IPS DF 4.7 (cell line): ENCODE results near the gene CDH4.

Experiments
- DNase-seq: peaks from one replicate; pipeline ENCODE4 v3.0.0-alpha.2; 2013; ENCODE audit warnings: low spot score; ENCODE audit errors: extremely low read depth

The CDH4 gene

DNA sequence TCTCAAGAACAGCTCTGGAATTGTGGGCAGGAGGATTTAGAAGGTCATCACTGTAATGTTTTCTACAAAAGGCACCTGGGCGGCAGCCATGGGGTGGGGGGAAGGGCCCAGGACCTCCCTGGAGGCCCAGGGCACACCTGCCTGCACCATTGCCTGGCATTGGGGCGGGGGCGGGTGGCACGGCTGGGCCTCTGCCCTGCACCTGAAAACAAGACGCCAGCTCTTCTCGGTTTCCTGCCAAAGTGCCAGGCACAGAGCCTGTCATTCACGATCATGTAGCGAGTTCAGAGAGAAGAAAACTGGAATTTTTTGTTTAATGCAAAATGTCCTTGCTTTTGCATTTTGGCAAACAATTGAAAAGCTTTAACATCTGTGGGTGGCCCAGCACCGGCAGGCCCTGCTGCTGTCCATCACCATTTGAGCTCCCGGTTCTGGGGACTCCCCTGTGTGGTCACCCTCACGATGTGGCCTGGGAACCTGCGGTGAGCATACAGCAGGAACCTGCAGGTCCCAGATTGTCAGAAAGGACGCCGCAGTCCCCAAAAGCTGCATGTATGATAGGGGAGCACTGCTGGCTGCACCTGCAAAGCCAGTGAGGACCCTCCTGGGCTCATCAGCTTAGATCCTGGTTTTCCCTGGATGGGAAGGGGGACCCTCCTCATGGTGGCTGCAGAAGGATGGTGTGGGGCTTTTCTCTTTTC, 262.9 kb downstream of the CDH4 start:
- no peak for DNase-seq

DNA sequence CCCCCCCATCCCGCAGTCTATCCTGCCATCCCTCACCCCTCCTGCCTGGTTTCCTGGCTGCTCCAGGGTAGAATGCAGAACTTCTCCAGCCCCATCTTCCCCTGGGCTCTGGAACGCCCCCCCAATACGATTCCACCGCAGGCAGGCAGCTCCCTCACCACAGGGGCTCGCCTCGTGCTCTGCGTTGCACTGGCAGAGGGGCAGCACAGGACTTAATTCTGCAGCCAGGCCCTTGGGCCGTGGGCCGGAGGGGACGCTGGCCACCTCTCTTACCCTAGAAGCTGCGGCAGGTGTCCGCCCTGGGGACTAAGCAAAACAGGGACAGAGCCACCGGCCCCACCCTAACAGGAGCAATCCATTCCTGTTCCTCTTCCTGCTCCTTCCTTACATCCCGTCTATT, 263.9 kb downstream of the CDH4 start:
- no peak for DNase-seq

DNA sequence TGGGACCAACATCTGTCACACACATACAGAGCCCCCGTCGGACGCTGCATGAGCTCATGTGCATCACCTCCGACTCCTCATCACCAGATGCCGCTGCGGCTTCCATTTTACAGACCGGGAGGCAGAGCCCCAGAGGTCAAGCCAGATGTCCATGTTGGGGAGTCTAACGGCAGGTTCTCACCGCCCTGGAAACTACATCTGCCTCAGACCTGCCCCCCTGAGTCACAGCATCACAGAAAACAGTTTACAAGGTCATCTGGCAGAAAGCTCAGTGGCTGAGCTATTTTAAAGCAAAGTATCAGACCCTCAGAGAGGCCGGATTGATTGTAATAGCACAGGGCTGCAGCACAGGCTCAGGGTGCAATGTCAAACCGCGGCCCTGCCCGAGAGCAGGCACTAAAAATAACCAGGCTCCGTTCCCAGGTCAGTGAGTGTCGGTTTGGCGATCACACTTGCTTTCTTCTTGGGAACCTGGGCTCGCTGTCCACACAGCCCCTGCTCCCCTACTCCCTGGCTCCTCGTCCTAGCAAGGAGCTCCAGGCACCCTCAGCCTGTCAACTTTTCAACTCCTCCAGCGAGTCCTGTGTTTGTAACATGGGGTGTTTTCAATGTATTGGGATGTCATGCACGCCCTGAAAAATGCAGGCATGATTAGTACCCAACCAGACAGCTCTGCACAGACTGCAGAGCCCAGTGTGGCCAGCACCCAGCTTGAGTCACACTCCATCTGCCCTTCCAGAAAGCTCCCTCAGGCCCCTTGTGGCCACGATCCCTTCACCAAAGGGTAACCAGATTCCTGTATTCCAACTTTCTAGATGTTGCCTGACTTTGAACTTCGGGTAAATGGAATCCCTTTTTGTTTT, 264.5 kb downstream of the CDH4 start:
- DNase-seq: no peak

DNA sequence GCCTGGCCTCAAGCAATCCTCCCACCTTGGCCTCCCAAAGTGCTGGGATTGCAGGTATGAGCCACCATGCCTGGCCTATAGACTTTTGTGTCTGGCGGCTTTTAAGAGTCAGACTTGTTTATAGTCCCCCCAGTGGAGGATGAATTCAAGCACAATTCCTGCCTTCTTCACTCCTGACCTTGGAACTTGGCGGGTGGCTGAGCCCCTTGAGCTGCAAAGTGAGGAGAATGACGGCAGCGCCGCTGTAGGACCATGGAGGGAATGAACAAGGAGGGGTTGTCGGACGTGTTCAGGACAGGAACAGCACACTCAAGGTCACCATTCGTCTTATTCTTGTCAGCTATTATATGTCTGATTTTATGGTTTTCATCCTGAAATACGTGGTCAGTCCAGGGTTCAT, 265.4 kb downstream of the CDH4 start:
- no peak for DNase-seq

GRCh38 chr20:61518424-61518951, 266.4 kb downstream of the CDH4 start:
- no peak for DNase-seq

- no peak for DNase-seq
Observed at GRCh38 chr20:61519488-61519887, 267.4 kb downstream of the CDH4 start.

- no peak for DNase-seq
Observed at GRCh38 chr20:61520076-61520892, 268.2 kb downstream of the CDH4 start.

DNA sequence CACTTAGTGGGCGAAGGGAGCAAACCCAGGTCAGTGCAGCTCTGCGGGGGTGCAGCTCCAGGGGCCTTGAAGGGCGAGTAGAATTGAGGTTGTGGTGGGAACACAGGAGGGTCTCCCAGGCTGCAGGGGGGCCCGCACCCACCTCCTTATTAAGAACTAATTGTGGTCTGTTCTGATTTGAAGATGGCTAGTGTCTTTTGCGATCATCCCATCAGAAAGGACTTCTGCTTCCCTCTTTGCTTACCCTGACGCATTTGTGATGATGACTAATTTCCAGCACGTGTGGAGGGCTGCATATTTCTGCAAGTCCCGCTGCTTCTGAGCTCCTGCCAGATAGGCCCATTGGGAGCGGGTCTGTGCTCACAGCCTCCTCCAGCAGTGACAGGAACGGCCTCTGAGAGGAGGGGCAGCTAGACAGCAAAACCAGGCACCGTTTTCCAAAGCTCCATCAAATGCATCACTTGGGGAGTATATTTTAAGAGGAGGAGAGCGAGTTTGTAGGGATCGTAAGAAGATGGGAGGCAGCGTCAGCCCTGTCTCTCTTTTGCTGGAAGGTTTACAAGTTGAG, 268.9 kb downstream of the CDH4 start:
- no peak for DNase-seq

DNA sequence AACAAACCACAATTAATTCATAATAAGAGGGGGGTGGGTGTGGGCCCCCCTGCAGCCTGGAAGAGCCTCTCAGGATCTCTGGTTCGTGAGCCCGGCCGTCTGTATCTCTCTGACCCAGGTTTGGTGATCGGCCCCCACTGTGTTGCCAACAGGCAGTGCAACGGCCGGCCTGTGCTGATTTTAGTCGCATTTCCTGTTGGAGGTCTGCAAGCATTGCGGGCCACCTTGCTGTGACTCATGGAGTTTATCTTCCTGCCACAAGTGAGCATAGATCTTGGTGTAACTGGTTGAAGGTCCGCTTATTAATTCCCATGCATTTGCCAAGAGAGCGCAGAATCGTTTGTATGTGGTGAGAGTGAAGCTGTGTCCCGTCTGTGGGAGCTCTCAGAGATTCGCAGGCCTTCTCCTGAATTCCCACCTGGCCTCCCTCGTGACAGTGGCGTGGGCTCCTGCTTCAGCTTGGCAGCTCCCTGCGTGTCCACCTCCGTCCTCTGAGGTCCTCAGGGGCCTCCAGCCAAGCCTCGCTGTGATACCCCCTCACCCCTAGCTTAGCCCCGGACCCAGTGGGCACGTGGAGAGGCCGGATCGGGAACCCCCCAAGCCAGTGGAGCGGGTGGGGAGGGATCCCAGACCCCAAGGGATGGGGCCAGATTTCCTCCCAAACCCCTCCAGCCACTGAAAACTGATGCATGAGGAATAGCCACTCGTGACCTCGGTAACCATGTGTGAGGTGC, 269.8 kb downstream of the CDH4 start:
- no peak for DNase-seq

GRCh38 chr20:61522498-61523090, 270.5 kb downstream of the CDH4 start:
- DNase-seq: no peak

DNA sequence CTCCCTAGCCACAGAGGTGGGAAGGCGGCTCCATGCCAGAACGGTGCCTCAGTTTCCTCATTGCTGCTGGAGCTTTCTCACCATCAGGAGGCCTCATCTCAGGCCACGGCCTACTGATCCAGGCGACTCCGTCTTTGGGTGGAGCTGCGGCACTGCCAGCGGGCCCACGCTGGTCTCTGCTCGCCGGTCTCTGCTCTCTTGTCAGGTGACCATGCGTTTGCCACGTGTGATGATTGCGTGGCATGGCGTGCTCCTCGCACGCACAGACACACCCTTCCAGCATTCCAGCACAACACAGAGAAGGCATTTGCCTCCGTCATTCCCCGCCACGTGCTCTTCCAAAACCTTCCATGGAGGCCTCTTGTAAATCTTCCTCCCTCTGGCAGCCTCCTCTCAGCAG, 271.1 kb downstream of the CDH4 start:
- DNase-seq: no peak

DNA sequence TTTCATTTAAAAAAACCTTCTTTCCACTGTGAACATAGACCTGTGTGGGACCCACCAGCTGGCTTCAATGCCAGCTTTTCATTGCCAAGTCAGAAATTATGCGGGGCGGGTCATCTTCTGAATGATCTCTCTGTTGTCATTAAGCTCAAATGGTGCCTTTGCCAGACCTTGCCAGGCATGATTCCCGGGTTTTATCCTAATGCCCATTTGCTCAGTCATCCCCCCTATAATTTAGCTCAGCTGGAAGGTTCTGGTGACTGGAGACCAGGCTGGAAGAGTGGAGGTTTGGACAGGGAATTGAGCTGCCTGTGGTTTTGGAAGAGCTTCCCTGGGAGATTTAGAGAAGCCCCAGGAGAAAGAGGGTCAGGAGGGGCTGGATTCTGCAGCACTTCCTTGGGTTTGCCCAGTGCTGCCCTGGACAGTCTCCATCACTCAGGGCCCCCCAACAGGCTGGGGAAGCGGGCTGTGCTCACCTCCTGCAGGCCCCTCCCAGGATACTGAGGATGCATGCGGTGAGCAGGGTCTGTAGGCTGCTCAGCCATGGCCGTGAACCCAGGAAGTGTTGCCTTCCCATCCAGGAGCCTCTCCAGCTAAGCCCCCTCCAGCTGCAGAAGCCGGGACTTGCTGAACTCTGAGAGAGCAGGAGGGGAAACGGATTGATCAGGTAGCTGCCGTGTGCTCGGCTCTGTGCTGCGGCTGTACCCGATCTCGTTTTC, 273.0 kb downstream of the CDH4 start:
- no peak for DNase-seq

GRCh38 chr20:61525781-61526431, 273.8 kb downstream of the CDH4 start:
- DNase-seq: no peak

DNA sequence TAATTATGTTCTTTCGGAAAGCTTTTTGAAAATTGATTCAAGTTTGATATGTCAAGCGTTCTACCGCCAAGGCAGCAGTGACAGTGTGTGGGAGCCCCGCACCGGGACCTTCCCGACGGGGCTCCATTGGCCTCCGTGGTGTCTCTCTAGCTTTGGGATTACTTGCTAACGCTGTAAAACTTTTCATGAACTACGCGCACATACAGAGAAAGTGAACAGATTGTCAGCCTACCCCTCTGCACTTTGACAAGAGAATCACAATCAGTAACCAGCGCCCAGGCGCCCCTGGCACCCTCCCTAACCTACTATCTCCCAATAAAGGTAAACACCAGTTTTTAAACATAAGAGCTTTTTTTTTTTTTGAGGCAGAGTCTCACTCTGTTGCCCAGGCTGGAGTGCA, 274.8 kb downstream of the CDH4 start:
- DNase-seq: no peak

GRCh38 chr20:61527626-61528025, 275.6 kb downstream of the CDH4 start:
- DNase-seq: no peak

GRCh38 chr20:61528591-61528990, 276.5 kb downstream of the CDH4 start:
- no peak for DNase-seq

DNA sequence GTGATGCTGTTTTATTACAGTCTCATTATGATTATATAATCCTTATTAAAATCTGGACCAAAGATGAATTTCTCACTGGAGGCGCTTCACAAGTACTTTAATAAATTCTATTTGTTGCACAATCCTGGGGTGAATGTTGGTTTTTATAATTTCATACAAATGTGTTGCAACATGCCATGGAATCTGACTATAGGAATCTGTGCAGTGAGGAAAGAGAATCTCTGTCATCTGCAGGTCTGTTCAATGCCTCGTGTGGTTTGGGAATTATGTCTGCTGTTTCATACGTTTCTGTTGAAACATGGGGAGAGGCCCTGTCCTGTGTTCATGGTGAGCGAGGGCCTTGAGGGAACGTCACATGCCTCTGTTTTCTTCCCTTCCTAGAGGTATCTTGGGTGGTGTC, 277.3 kb downstream of the CDH4 start:
- DNase-seq: no peak

DNA sequence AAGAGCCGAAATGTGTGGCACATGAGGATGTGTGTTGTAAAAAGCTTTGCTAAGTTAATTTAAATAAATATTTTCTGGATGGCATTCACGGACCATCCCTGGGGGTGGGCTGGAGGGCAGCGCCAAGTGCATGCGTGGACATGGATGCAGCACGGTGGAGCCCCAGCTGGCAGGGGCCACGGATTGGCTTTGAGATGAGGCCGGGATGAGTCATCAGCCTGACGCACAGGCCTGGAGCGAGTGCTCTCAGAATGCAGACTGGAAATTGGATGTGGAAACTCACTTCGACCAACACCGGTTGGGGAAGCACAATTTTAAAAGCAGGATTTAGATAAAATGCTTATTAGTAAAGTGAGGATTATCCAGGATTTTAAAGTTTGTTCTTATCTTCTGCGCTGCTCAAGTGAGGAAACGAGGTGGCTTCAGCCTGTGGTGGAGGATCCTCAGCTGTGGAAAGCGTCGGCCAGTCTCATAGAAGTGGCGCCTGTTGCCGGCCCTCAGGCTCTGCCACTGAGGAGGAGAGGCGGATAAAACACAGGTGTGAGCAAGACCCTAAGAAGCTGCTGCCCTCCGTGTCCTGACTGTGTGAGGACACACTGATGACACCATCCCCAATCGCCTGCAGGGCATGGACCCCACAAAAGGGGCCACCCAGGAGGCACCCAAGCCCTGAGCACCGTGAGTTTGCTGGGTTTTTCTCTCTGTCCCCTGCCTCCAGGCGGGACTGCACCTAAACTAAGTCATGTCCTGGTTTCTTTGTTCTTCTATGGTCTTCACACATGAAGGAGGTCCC, 279.7 kb downstream of the CDH4 start:
- DNase-seq: no peak
